HL-60 (cell line): Measurements from ENCODE around the gene SYNJ2.

Experiments
- DNase-seq, 2 experiments: peaks; one replicate each; pipeline ENCODE4 v3.0.0-alpha.2; 2010 to 2020; ENCODE audit warnings: low read depth in 1 of 2, low spot score in 1 of 2
- H3K27ac ChIP-seq: fragments of 250-450 bp; sonication (Bioruptor Pico); replicated peaks from 2 replicates; pipeline ENCODE4 v1.5.1; 2020; ENCODE audit warnings: mild to moderate bottlenecking, moderate library complexity
- H3K27me3 ChIP-seq: fragments of 250-450 bp; sonication (Bioruptor Pico); 2 replicates; pipeline ENCODE4 v1.5.1; 2021; ENCODE audit warnings: mild to moderate bottlenecking, moderate library complexity; ENCODE audit not compliant: insufficient read depth, poor library complexity, severe bottlenecking
- H3K4me3 ChIP-seq: replicated peaks from 2 replicates; pipeline ENCODE4 v1.5.1; 2011; ENCODE audit warnings: mild to moderate bottlenecking, control low read depth, low read length; ENCODE audit not compliant: insufficient read depth
- CTCF ChIP-seq: IDR thresholded peaks from one replicate; pipeline ENCODE4 v1.5.1; 2011; ENCODE audit warnings: low read length, control low read depth, inconsistent platforms; ENCODE audit not compliant: insufficient read depth
- GABPA ChIP-seq: IDR thresholded peaks from 2 replicates; pipeline ENCODE4 v1.6.1; 2012; ENCODE audit warnings: low read depth
- POLR2AphosphoS5 ChIP-seq: IDR thresholded peaks from 2 replicates; pipeline ENCODE4 v1.6.1; 2012; ENCODE audit warnings: low read depth
- REST ChIP-seq: IDR thresholded peaks from 2 replicates; pipeline ENCODE4 v1.6.1; 2012; ENCODE audit warnings: low read depth; ENCODE audit not compliant: insufficient replicate concordance
- SPI1 ChIP-seq: IDR thresholded peaks from 2 replicates; pipeline ENCODE4 v1.6.1; 2012; ENCODE audit warnings: low read depth, mild to moderate bottlenecking, borderline replicate concordance

SYNJ2 gene

GRCh38 chr6:158113802-158114201 lies 132.1 kb downstream of the SYNJ2 start:
- TF ChIP-seq POLR2AphosphoS5 (no peak), GABPA (no peak), SPI1 (no peak)
- DNase-seq: no peak
- H3K4me3 ChIP-seq: no peak overlapping the region
- no peak overlapping the region for H3K27ac ChIP-seq
- H3K27me3 ChIP-seq: no peaks in the 10 kb centered on the region

- DNase-seq: no peak
- Histone ChIP-seq H3K27me3 (no peaks in the 10 kb centered on the region), H3K4me3 (no peak overlapping the region), H3K27ac (no peak overlapping the region)
- TF ChIP-seq POLR2AphosphoS5 (no peak), CTCF (no peak), REST (no peak), SPI1 (no peak), GABPA (no peak)
Observed at GRCh38 chr6:158115102-158115501, 133.4 kb downstream of the SYNJ2 start.

GRCh38 chr6:158115508-158115907 lies 133.8 kb downstream of the SYNJ2 start:
- no peak for DNase-seq
- H3K4me3 ChIP-seq: no peak overlapping the region
- TF ChIP-seq SPI1 (no peak), CTCF (no peak), REST (no peak), GABPA (no peak), POLR2AphosphoS5 (no peak)
- H3K27me3 ChIP-seq: no peaks in the 10 kb centered on the region
- H3K27ac ChIP-seq: no peak overlapping the region

- TF ChIP-seq POLR2AphosphoS5 (no peak), SPI1 (no peak), GABPA (no peak), REST (no peak), CTCF (no peak)
- no peak overlapping the region for H3K4me3 ChIP-seq
- no peak for DNase-seq
- H3K27ac ChIP-seq: no peak overlapping the region
- no peaks in the 10 kb centered on the region for H3K27me3 ChIP-seq
Observed at GRCh38 chr6:158118886-158119285, 137.2 kb downstream of the SYNJ2 start.
